DND-41 (cell line): ENCODE data around the gene SEC22A.

Experiments used
- EZH2 ChIP-seq: IDR thresholded peaks from 3 replicates; pipeline ENCODE4 v1.6.1; 2012; ENCODE audit warnings: borderline replicate concordance, low read depth, mild to moderate bottlenecking, moderate library complexity, low read length, inconsistent platforms; ENCODE audit not compliant: severe bottlenecking
- TF ChIP-seq, protein P1 (sequence below): IDR thresholded peaks from 2 replicates; pipeline ENCODE4 v1.5.1; 2012; ENCODE audit warnings: borderline replicate concordance, low read length, moderate library complexity, mild to moderate bottlenecking; ENCODE audit not compliant: poor library complexity, severe bottlenecking; ENCODE audit errors: extremely low read depth

DNA sequence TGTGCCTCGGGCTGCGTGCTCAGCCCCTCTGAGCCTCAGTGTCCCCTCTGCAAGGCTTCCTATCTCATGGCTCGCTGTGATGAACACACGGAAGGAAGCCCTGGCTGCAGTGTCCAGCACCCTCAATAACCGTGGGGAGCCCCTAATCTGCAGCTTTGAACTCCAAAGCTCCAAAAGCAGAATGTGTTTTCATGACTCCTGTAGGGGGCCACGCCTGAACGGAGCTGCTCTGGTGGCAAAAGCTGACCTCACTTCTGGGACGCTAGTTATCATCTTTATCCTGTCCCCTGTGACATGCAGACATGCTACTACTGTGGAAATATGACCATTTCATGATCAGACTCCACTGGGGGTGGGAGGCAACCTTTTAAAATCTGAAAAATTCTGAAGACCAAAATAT is 98.8 kb downstream of the SEC22A start:
- TF ChIP-seq, protein P1, sequence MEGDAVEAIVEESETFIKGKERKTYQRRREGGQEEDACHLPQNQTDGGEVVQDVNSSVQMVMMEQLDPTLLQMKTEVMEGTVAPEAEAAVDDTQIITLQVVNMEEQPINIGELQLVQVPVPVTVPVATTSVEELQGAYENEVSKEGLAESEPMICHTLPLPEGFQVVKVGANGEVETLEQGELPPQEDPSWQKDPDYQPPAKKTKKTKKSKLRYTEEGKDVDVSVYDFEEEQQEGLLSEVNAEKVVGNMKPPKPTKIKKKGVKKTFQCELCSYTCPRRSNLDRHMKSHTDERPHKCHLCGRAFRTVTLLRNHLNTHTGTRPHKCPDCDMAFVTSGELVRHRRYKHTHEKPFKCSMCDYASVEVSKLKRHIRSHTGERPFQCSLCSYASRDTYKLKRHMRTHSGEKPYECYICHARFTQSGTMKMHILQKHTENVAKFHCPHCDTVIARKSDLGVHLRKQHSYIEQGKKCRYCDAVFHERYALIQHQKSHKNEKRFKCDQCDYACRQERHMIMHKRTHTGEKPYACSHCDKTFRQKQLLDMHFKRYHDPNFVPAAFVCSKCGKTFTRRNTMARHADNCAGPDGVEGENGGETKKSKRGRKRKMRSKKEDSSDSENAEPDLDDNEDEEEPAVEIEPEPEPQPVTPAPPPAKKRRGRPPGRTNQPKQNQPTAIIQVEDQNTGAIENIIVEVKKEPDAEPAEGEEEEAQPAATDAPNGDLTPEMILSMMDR, result no peak
- TF ChIP-seq EZH2, result no peak
